ENCODE data around the gene ZNF277.

ZNF277 gene

DNA sequence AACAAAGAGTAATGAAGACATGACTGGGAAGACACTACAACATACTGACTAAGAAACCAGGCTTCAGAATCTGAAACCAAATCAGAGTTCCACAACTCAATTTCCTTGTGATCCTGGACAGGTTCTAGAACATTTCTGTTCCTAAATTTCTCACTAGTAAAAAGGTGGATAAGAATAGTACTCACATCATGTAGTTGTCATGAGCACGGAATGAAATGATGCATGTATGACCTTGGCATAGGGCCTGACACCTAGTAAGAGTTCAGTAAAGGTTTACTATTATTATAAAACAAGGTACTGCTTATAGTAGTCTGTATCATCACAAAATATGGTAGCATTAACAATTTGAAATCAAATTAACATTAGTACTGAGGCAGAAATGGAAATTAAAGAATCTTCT, 20.2 kb upstream of the ZNF277 start:
- Histone ChIP-seq H3K27ac (ENCODE audit: low read depth, low read length) (no peak overlapping the region), H3K27me3 (ENCODE audit: control insufficient read depth, insufficient read depth, low read length) (no peaks in the 10 kb centered on the region), H3K36me3 (ENCODE audit: control insufficient read depth, insufficient read depth, low read length) (no peaks in the 10 kb centered on the region), H3K9me3 (ENCODE audit: control insufficient read depth, insufficient read depth, low read depth, low read length) (no peaks in the 10 kb centered on the region), H3K4me1 (ENCODE audit: control insufficient read depth, insufficient read depth, low read length) (no peaks in the 10 kb centered on the region), H3K4me3 (ENCODE audit: low read depth, low read length) (no peak overlapping the region), H3K9ac (ENCODE audit: low read length) (no peak overlapping the region)

DNA sequence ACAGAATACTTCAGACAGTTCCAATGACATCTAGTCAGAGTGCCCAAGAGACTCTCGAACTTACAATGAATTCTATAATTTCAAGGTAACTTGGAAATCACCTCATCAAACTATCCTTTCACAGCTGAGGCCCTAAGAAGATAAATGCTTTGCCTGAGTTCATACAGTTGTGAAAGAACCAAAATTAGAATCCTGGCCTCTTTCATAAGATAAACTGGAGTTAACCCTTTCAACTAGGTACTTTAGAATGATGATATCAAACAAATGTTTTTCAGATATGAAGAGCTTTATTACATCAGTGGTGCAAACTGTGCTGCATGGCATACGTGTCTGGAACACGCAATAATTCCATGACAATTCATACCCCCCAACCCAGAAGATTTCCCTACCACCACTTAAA, 18.2 kb upstream of the ZNF277 start:
- H3K4me1 ChIP-seq (ENCODE audit: control insufficient read depth, insufficient read depth, low read length): no peaks in the 10 kb centered on the region

DNA sequence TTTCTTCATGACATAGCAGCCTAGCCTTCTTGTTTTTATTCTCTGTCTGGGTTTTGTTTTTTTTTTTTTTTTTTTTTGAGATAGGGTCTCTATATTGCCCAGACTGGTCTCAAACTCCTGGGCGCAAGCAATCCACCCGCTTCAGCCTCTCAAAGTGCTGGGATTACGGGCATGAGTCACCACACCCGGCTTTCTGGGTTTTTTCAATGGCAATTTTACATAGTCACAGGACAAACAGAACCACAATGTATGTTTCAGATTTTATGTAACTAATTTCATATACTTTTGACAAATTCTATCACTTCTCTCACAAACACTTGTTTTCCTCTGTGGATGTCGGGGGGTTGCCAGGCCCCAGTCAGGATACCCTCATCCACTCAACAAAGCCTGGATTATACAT, 16.8 kb upstream of the ZNF277 start:
- H3K9ac ChIP-seq (ENCODE audit: low read length): no peak overlapping the region
- H3K27me3 ChIP-seq (ENCODE audit: control insufficient read depth, insufficient read depth, low read length): no peaks in the 10 kb centered on the region
- no peak overlapping the region for H3K4me3 ChIP-seq (ENCODE audit: low read depth, low read length)
- no peaks in the 10 kb centered on the region for H3K36me3 ChIP-seq (ENCODE audit: control insufficient read depth, insufficient read depth, low read length)
- H3K27ac ChIP-seq (ENCODE audit: low read depth, low read length): no peak overlapping the region
- no peaks in the 10 kb centered on the region for H3K9me3 ChIP-seq (ENCODE audit: control insufficient read depth, insufficient read depth, low read depth, low read length)
- no peaks in the 10 kb centered on the region for H3K4me1 ChIP-seq (ENCODE audit: control insufficient read depth, insufficient read depth, low read length)

More for the DNA sequence above, 18.2 kb upstream of the ZNF277 start:
- no peak overlapping the region for H3K4me3 ChIP-seq (ENCODE audit: low read depth, low read length)
- no peak overlapping the region for H3K27ac ChIP-seq (ENCODE audit: low read depth, low read length)
- H3K27me3 ChIP-seq (ENCODE audit: control insufficient read depth, insufficient read depth, low read length): no peaks in the 10 kb centered on the region
- H3K36me3 ChIP-seq (ENCODE audit: control insufficient read depth, insufficient read depth, low read length): no peaks in the 10 kb centered on the region
- no peak overlapping the region for H3K9ac ChIP-seq (ENCODE audit: low read length)
- no peaks in the 10 kb centered on the region for H3K9me3 ChIP-seq (ENCODE audit: control insufficient read depth, insufficient read depth, low read depth, low read length)

DNA sequence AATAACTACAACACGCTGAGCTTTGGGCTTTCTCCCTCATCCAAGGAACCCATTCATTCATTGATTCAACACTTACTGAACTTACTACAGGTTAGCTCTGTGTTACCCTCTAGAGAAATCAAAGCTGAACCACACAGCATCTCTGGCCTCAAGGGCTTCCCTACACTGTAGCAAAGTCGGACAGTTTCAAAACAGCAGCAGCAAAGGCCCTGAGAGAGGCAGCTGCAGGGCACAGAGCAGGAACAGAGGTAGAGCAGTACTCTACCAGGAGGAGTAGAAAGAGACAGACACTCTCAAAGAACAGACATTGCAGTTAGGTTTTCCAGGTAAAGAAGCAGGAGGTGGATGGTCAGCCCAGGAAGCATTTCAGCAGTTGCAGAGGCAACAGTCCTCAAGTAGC, 16.4 kb upstream of the ZNF277 start:
- Histone ChIP-seq H3K9ac (ENCODE audit: low read length) (no peak overlapping the region), H3K4me3 (ENCODE audit: low read depth, low read length) (no peak overlapping the region), H3K27me3 (ENCODE audit: control insufficient read depth, insufficient read depth, low read length) (no peaks in the 10 kb centered on the region), H3K36me3 (ENCODE audit: control insufficient read depth, insufficient read depth, low read length) (no peaks in the 10 kb centered on the region), H3K27ac (ENCODE audit: low read depth, low read length) (no peak overlapping the region), H3K9me3 (ENCODE audit: control insufficient read depth, insufficient read depth, low read depth, low read length) (no peaks in the 10 kb centered on the region), H3K4me1 (ENCODE audit: control insufficient read depth, insufficient read depth, low read length) (no peaks in the 10 kb centered on the region)

DNA sequence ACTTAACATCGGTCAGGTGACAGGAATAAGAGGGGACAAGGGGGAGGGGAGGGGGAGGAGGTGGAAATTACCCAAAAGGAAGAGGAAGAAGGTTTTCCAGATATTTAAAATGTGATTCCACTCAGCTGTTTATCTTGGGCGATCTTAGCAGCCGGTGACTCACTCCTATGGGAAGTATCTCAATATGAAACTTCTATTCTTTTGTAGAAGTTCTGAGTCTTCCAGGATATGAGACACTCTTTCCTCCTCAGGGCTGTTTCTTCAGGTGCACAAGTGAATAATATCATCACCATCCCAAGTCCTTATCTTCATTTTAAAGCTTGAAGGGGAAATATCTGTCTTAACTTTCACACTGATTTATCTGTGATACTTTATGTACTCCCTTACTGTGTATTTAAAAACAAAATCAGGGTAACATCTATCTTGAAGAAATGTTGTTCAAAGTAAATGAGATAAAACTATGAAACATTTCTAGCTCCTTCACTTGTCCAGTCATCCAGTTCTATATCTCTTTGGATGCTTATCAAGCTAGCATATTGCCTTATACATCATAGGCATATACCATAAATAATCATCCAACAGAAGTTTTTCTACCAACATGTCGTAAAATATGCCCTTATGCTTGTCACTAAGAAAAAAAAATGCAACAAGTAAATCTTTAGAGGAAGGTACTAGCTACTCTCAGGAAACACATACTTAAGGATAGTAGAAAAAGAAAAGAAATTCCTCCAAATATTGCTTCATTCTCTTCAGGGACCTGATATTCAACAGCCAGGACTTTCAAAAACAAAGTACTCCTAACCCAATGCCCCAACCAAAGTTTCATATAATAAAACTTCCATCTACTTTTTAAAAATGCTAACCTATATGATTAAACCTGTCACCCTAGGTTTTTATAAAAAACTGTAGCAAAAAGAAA, 14.0 kb upstream of the ZNF277 start:
- Histone ChIP-seq H3K4me3 (ENCODE audit: low read depth, low read length) (no peak overlapping the region), H3K36me3 (ENCODE audit: control insufficient read depth, insufficient read depth, low read length) (no peaks in the 10 kb centered on the region), H3K27ac (ENCODE audit: low read depth, low read length) (no peak overlapping the region), H3K27me3 (ENCODE audit: control insufficient read depth, insufficient read depth, low read length) (no peaks in the 10 kb centered on the region), H3K9ac (ENCODE audit: low read length) (no peak overlapping the region), H3K9me3 (ENCODE audit: control insufficient read depth, insufficient read depth, low read depth, low read length) (no peaks in the 10 kb centered on the region), H3K4me1 (ENCODE audit: control insufficient read depth, insufficient read depth, low read length) (peaks cover 8% of the 10 kb centered on the region; the same call in 1 of the 2 replicates)

DNA sequence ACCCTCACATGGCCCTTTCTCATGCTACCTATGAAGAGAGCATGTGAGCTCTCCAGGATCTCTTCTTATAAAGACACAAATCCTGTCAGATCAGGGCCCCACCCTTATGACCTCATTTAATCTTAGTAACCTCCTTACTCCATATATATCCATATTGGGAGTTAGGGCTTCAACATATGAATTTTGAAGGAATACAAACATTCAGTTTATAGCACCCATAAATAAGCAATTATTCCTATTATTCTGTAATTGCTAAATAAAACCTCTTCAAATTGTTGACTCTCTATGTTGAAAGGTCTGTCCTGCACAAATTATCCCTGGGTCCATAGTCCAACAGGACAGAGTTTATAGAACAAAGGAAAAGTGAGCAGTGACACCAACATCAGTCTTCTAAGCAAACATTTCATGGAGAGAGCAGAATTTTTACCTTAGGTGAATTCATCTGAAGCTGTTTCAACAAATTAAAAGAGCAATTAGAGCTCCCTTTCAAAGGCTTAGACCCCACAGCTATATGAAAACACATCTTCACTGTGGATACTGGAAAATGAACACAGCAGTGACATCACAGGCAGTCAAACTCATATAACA, 12.5 kb upstream of the ZNF277 start:
- H3K4me1 ChIP-seq (ENCODE audit: control insufficient read depth, insufficient read depth, low read length): peaks cover 11% of the 10 kb centered on the region; the same call in 1 of the 2 replicates
- no peak overlapping the region for H3K4me3 ChIP-seq (ENCODE audit: low read depth, low read length)
- no peak overlapping the region for H3K9ac ChIP-seq (ENCODE audit: low read length)
- no peaks in the 10 kb centered on the region for H3K9me3 ChIP-seq (ENCODE audit: control insufficient read depth, insufficient read depth, low read depth, low read length)
- H3K27ac ChIP-seq (ENCODE audit: low read depth, low read length): no peak overlapping the region
- no peaks in the 10 kb centered on the region for H3K36me3 ChIP-seq (ENCODE audit: control insufficient read depth, insufficient read depth, low read length)
- H3K27me3 ChIP-seq (ENCODE audit: control insufficient read depth, insufficient read depth, low read length): no peaks in the 10 kb centered on the region

DNA sequence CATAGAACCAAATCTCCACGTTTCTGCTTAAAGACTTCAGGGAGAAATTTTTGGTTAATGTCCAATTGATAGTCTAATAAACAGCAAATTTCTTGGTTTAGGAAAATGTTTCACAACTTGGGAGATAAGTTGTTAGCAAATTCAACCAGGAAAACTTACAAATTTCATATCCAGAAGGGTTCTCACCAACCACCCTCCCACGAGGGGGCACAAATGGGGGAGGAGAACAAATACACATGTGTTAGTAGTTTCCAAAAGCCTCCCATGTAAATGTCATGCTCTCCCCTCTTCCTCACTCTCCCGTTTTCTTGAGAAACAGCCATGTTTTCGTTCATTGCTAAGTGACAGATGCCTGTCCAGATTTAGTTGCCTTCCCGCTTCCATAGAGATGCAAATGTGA, 10.8 kb upstream of the ZNF277 start:
- H3K4me3 ChIP-seq (ENCODE audit: low read depth, low read length): no peak overlapping the region
- no peaks in the 10 kb centered on the region for H3K36me3 ChIP-seq (ENCODE audit: control insufficient read depth, insufficient read depth, low read length)
- H3K27me3 ChIP-seq (ENCODE audit: control insufficient read depth, insufficient read depth, low read length): no peaks in the 10 kb centered on the region
- H3K4me1 ChIP-seq (ENCODE audit: control insufficient read depth, insufficient read depth, low read length): peaks cover 11% of the 10 kb centered on the region; the same call in 1 of the 2 replicates
- no peak overlapping the region for H3K9ac ChIP-seq (ENCODE audit: low read length)
- H3K27ac ChIP-seq (ENCODE audit: low read depth, low read length): no peak overlapping the region
- no peaks in the 10 kb centered on the region for H3K9me3 ChIP-seq (ENCODE audit: control insufficient read depth, insufficient read depth, low read depth, low read length)

DNA sequence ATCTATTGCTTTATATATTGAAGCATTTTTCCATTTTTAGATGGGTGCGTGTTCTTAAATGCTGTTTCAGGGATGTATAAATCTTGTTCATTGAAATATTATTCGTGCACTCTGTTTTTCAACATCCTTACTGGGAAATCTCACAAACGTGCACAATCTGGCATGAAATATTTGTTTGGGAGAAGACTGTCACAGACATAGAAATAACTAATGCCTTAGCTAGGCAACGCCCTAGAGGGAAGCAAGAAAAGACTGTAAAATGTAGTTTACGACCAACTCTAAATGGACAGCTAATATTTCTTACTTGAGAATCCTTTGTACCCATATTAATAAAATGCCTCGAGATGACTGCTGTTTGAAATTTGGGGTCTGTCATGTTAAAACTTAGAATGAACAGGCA, 9.2 kb upstream of the ZNF277 start:
- Histone ChIP-seq H3K9ac (ENCODE audit: low read length) (no peak overlapping the region), H3K4me1 (ENCODE audit: control insufficient read depth, insufficient read depth, low read length) (peaks cover 11% of the 10 kb centered on the region; the same call in 1 of the 2 replicates), H3K36me3 (ENCODE audit: control insufficient read depth, insufficient read depth, low read length) (no peaks in the 10 kb centered on the region), H3K9me3 (ENCODE audit: control insufficient read depth, insufficient read depth, low read depth, low read length) (no peaks in the 10 kb centered on the region), H3K4me3 (ENCODE audit: low read depth, low read length) (no peak overlapping the region), H3K27ac (ENCODE audit: low read depth, low read length) (no peak overlapping the region), H3K27me3 (ENCODE audit: control insufficient read depth, insufficient read depth, low read length) (no peaks in the 10 kb centered on the region)

DNA sequence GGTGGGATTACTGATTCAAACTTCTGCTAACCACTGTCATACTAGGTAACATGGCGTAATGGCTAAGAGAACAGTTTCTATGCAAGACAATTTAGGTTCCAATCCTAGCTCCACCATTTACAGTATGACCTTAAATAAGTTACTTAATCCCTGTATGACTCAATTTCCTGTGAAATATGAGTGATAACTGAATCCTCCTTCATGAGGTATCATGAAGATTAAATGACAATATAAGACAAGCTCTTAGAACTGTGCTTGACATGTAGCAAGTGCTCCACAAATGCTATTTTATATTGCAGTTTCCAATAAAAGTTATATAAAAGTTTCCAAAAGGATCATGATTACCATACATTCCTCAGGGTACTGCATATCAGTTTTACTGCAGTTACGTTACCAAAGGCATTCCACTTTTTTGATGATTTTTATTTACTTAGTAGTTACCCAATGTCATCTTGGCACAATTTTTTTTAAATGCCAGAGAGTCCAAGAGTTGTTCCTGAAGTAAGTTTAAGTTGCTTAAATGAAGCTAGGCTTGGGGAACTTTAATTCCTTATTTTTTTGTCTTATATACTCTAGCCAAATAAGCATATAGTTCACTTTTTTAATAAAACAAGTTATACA, 7.3 kb upstream of the ZNF277 start:
- Histone ChIP-seq H3K36me3 (ENCODE audit: control insufficient read depth, insufficient read depth, low read length) (no peaks in the 10 kb centered on the region), H3K9me3 (ENCODE audit: control insufficient read depth, insufficient read depth, low read depth, low read length) (no peaks in the 10 kb centered on the region), H3K27me3 (ENCODE audit: control insufficient read depth, insufficient read depth, low read length) (no peaks in the 10 kb centered on the region), H3K4me3 (ENCODE audit: low read depth, low read length) (no peak overlapping the region), H3K4me1 (ENCODE audit: control insufficient read depth, insufficient read depth, low read length) (peaks cover 24% of the 10 kb centered on the region), H3K9ac (ENCODE audit: low read length) (no peak overlapping the region), H3K27ac (ENCODE audit: low read depth, low read length) (no peak overlapping the region)

DNA sequence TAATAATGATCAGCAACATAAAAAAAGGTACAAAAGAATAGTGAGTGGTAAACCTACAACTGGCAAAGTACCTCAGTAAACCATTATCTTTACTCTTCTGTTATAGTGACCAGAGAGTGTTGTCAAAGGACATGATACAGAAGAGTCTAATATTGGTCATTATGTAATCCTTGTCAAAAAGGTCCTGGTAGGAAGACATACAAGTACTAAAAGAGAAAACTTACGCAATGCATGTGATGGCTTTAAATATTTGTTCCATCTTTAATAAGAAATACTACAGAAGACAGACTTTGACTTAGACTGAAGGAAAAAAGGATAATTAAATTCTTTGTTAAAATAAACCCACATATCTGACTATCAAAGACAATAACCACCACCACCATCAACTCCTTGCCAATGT, 6.8 kb upstream of the ZNF277 start:
- Histone ChIP-seq H3K36me3 (ENCODE audit: control insufficient read depth, insufficient read depth, low read length) (no peaks in the 10 kb centered on the region), H3K4me3 (ENCODE audit: low read depth, low read length) (no peak overlapping the region), H3K27me3 (ENCODE audit: control insufficient read depth, insufficient read depth, low read length) (no peaks in the 10 kb centered on the region), H3K4me1 (ENCODE audit: control insufficient read depth, insufficient read depth, low read length) (peaks cover 27% of the 10 kb centered on the region), H3K9ac (ENCODE audit: low read length) (no peak overlapping the region), H3K27ac (ENCODE audit: low read depth, low read length) (no peak overlapping the region), H3K9me3 (ENCODE audit: control insufficient read depth, insufficient read depth, low read depth, low read length) (no peaks in the 10 kb centered on the region)

DNA sequence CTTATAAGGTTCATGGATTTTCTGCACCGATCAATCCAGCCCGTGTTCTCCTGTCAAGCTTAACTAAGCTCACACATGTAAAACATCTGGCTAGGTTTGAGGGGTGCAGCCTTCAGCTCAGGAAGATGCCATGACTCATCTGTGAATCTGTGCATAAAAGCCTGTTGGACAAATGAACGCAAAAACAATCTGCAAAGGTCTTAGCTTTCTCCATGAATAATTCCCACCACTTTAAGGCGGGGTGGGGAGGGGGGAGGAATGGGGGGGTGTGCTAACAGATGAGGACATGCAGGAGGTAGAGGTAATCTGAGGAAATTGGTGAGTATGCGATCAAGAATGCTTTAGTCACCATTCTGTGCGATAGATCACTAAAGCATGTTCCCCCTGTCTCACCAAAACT, 5.1 kb upstream of the ZNF277 start:
- Histone ChIP-seq H3K9ac (ENCODE audit: low read length) (no peak overlapping the region), H3K36me3 (ENCODE audit: control insufficient read depth, insufficient read depth, low read length) (no peaks in the 10 kb centered on the region), H3K27me3 (ENCODE audit: control insufficient read depth, insufficient read depth, low read length) (no peaks in the 10 kb centered on the region), H3K4me1 (ENCODE audit: control insufficient read depth, insufficient read depth, low read length) (peaks cover 19% of the 10 kb centered on the region), H3K27ac (ENCODE audit: low read depth, low read length) (no peak overlapping the region), H3K9me3 (ENCODE audit: control insufficient read depth, insufficient read depth, low read depth, low read length) (no peaks in the 10 kb centered on the region), H3K4me3 (ENCODE audit: low read depth, low read length) (no peak overlapping the region)

All from HUES6 (cell line).